ENCODE measurements around the gene FBRS.

DNA sequence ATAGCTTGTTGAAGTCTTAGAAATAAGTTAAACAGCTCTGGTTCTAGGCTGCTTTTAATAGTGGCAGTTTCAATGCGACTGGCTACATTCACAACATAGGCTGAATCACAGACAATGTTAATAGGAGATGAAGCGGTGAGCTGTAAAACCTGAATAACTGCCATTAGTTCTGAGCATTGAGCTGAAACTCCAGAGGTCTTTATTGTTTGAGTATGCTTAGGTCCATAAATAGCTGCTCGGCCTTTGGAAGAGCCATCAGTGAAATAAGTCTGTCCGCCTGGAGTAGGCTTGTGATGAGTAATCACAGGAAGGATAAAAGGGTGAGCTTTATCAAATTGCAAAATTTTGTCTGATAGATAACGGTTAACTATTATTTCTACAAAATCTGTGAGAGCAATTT, 38.6 kb upstream of the FBRS start:
- TF ChIP-seq, protein P1, sequence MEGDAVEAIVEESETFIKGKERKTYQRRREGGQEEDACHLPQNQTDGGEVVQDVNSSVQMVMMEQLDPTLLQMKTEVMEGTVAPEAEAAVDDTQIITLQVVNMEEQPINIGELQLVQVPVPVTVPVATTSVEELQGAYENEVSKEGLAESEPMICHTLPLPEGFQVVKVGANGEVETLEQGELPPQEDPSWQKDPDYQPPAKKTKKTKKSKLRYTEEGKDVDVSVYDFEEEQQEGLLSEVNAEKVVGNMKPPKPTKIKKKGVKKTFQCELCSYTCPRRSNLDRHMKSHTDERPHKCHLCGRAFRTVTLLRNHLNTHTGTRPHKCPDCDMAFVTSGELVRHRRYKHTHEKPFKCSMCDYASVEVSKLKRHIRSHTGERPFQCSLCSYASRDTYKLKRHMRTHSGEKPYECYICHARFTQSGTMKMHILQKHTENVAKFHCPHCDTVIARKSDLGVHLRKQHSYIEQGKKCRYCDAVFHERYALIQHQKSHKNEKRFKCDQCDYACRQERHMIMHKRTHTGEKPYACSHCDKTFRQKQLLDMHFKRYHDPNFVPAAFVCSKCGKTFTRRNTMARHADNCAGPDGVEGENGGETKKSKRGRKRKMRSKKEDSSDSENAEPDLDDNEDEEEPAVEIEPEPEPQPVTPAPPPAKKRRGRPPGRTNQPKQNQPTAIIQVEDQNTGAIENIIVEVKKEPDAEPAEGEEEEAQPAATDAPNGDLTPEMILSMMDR (IDR thresholded peaks at IDR 0.05; ENCODE audit: low read depth, low read length, poor library complexity, severe bottlenecking) = no peak
- TF ChIP-seq EZH2phosphoT487 (IDR thresholded peaks at IDR 0.05; ENCODE audit: borderline replicate concordance, low read length) = no peak
